ENCODE data around the gene METAP2.
"Not testable (repeated sequence)": the region's sequence is repeated elsewhere in the genome, so short reads cannot be mapped to it uniquely, and the experiment has no call there.

The METAP2 gene

GRCh38 chr12:95458761-95459160, 15.2 kb upstream of the METAP2 start:
- TF ChIP-seq CTCF (IDR thresholded peaks at IDR 0.05; ENCODE audit: low read depth, low read length) = no peak
- H3K4me3 ChIP-seq (ENCODE audit: low read depth, low read length) = no peak overlapping the region
- in situ Hi-C loops (cut with HindIII; ENCODE audit: low sequenced_read_pairs) = no loop called here
- DNase-seq (ENCODE audit: low read depth, low spot score) = no peak

GRCh38 chr12:95459310-95459709, 14.6 kb upstream of the METAP2 start:
- DNase-seq (ENCODE audit: low read depth, low spot score) = no peak
- in situ Hi-C loops (cut with HindIII; ENCODE audit: low sequenced_read_pairs) = no loop called here
- no peak overlapping the region for H3K4me3 ChIP-seq (ENCODE audit: low read depth, low read length)
- no peak for TF ChIP-seq CTCF (IDR thresholded peaks at IDR 0.05; ENCODE audit: low read depth, low read length)

GRCh38 chr12:95460105-95460504, 13.8 kb upstream of the METAP2 start:
- no peak for DNase-seq (ENCODE audit: low read depth, low spot score)
- H3K4me3 ChIP-seq (ENCODE audit: low read depth, low read length) = no peak overlapping the region
- in situ Hi-C loops (cut with HindIII; ENCODE audit: low sequenced_read_pairs) = no loop called here
- no peak for TF ChIP-seq CTCF (IDR thresholded peaks at IDR 0.05; ENCODE audit: low read depth, low read length)

GRCh38 chr12:95460896-95461295, 13.1 kb upstream of the METAP2 start:
- DNase-seq (ENCODE audit: low read depth, low spot score) = no peak
- H3K4me3 ChIP-seq (ENCODE audit: low read depth, low read length) = no peak overlapping the region
- no peak for TF ChIP-seq CTCF (IDR thresholded peaks at IDR 0.05; ENCODE audit: low read depth, low read length)
- in situ Hi-C loops (cut with HindIII; ENCODE audit: low sequenced_read_pairs) = no loop called here

- TF ChIP-seq CTCF (IDR thresholded peaks at IDR 0.05; ENCODE audit: low read depth, low read length) = no peak
- H3K4me3 ChIP-seq (ENCODE audit: low read depth, low read length) = no peak overlapping the region
- in situ Hi-C loops (cut with HindIII; ENCODE audit: low sequenced_read_pairs) = no loop called here
- DNase-seq (ENCODE audit: low read depth, low spot score) = no peak
Observed at GRCh38 chr12:95462081-95462480, 11.9 kb upstream of the METAP2 start.

GRCh38 chr12:95462551-95462950, 11.4 kb upstream of the METAP2 start:
- H3K4me3 ChIP-seq (ENCODE audit: low read depth, low read length) = no peak overlapping the region
- in situ Hi-C loops (cut with HindIII; ENCODE audit: low sequenced_read_pairs) = no loop called here
- no peak for TF ChIP-seq CTCF (IDR thresholded peaks at IDR 0.05; ENCODE audit: low read depth, low read length)
- DNase-seq (ENCODE audit: low read depth, low spot score) = no peak

GRCh38 chr12:95463050-95463449, 10.9 kb upstream of the METAP2 start:
- in situ Hi-C loops (cut with HindIII; ENCODE audit: low sequenced_read_pairs) = no loop called here
- DNase-seq (ENCODE audit: low read depth, low spot score) = no peak
- no peak for TF ChIP-seq CTCF (IDR thresholded peaks at IDR 0.05; ENCODE audit: low read depth, low read length)

GRCh38 chr12:95463776-95464175, 10.2 kb upstream of the METAP2 start:
- H3K4me3 ChIP-seq (ENCODE audit: low read depth, low read length); in situ Hi-C loops (cut with HindIII; ENCODE audit: low sequenced_read_pairs); DNase-seq (ENCODE audit: low read depth, low spot score): not testable (repeated sequence)

More at GRCh38 chr12:95463050-95463449, 10.9 kb upstream of the METAP2 start:
- H3K4me3 ChIP-seq (ENCODE audit: low read depth, low read length) = no peak overlapping the region

Data from astrocyte of the spinal cord (primary cell).